K562 (cell line): ENCODE results near the gene CGREF1. TPM values are rescaled to one million over a fixed set of nuclear protein-coding genes. Genes with fewer than 3 reads are reported as not detected.

ENCODE experiments used
- C11orf30 ChIP-seq: fragments of 450-650 bp; IDR thresholded peaks from 2 replicates; pipeline ENCODE4 v1.6.1; 2016; ENCODE audit warnings: low read depth, mild to moderate bottlenecking
- DPF2 ChIP-seq: fragments of 450-650 bp; IDR thresholded peaks from 2 replicates; pipeline ENCODE4 v1.6.1; 2016
- EP300 ChIP-seq: IDR thresholded peaks from 2 replicates; pipeline ENCODE4 v1.6.1; 2012; ENCODE audit warnings: low read length, improper control_type of control experiment
- FOXJ2 ChIP-seq: fragments of 200-800 bp; sonication (Bioruptor generic); IDR thresholded peaks from 2 replicates; pipeline ENCODE4 v1.6.1; 2016; ENCODE audit warnings: missing genetic modification characterization, missing compliant biosample characterization
- FOXP1 ChIP-seq: sonication (generic); formaldehyde crosslinking; IDR thresholded peaks from 2 replicates; pipeline ENCODE4 v1.8.0; 2022; ENCODE audit warnings: mild to moderate bottlenecking, missing genetic modification reagents
- HDGF ChIP-seq: fragments of 450-650 bp; IDR thresholded peaks from 2 replicates; pipeline ENCODE4 v1.6.1; 2016
- HMGN3 ChIP-seq: IDR thresholded peaks from 2 replicates; pipeline ENCODE4 v1.6.1; 2011; ENCODE audit warnings: borderline replicate concordance, low read depth, mild to moderate bottlenecking, mixed read lengths, low read length; ENCODE audit not compliant: insufficient read length; ENCODE audit errors: extremely low read depth
- IRF2 ChIP-seq: sonication (generic); formaldehyde crosslinking; IDR thresholded peaks from 2 replicates; pipeline ENCODE4 v1.8.1; 2022; ENCODE audit warnings: mild to moderate bottlenecking, missing genetic modification reagents
- KLF13 ChIP-seq: fragments of 450-650 bp; IDR thresholded peaks from 2 replicates; pipeline ENCODE4 v1.6.1; 2016; ENCODE audit warnings: missing genetic modification characterization, low read depth, mild to moderate bottlenecking, missing compliant biosample characterization, moderate library complexity, borderline replicate concordance
- MBD2 ChIP-seq: sonication (generic); IDR thresholded peaks from 2 replicates; pipeline ENCODE4 v1.6.1; 2016; ENCODE audit warnings: low read depth, borderline replicate concordance
- MXI1 ChIP-seq: IDR thresholded peaks from 2 replicates; pipeline ENCODE4 v1.6.1; 2011; ENCODE audit warnings: low read depth, mild to moderate bottlenecking, improper control_type of control experiment, low read length
- PHF20 ChIP-seq: fragments of 450-650 bp; IDR thresholded peaks from 2 replicates; pipeline ENCODE4 v1.6.1; 2018; ENCODE audit not compliant: partially characterized antibody
- POLR2A ChIP-seq: fragments of 450-650 bp; conservative IDR thresholded peaks from 2 replicates; pipeline ENCODE4 v1.6.1; 2016
- POU5F1 ChIP-seq: fragments of 150-350 bp; IDR thresholded peaks from 2 replicates; pipeline ENCODE4 v1.6.1; 2014; ENCODE audit warnings: borderline replicate concordance, low read length, low read depth, mild to moderate bottlenecking; ENCODE audit not compliant: partially characterized antibody
- RBM17 ChIP-seq: fragments of 200-400 bp; formaldehyde crosslinking; IDR thresholded peaks from 2 replicates; pipeline ENCODE4 v1.6.1; 2017; ENCODE audit warnings: low read depth, mild to moderate bottlenecking, low read length, borderline replicate concordance
- RUNX1 ChIP-seq: sonication (generic); IDR thresholded peaks from 2 replicates; pipeline ENCODE4 v1.6.1; 2016; ENCODE audit warnings: antibody characterized with exemption, low read depth
- SMAD1 ChIP-seq: fragments of 150-350 bp; IDR thresholded peaks from 2 replicates; pipeline ENCODE4 v1.6.1; 2014; ENCODE audit warnings: low read length, low read depth; ENCODE audit not compliant: partially characterized antibody
- TAF1 ChIP-seq: IDR thresholded peaks from 2 replicates; pipeline ENCODE4 v1.6.1; 2011; ENCODE audit warnings: mild to moderate bottlenecking, low read length, moderate library complexity; ENCODE audit not compliant: insufficient read depth, control insufficient read depth, severe bottlenecking; ENCODE audit errors: extremely low read depth
- TBP ChIP-seq: optimal IDR thresholded peaks from 2 replicates; pipeline ENCODE3; 2011; ENCODE audit warnings: low read depth, low read length, improper control_type of control experiment
- ZBTB1 ChIP-seq: sonication (generic); formaldehyde crosslinking; IDR thresholded peaks from 2 replicates; pipeline ENCODE4 v1.8.1; 2023; ENCODE audit warnings: missing genetic modification reagents, low read depth, mild to moderate bottlenecking, borderline replicate concordance
- ZBTB9 ChIP-seq: fragments of 450-650 bp; formaldehyde crosslinking; IDR thresholded peaks from 2 replicates; pipeline ENCODE4 v1.4.0; 2020; ENCODE audit warnings: mild to moderate bottlenecking, moderate library complexity
- polyA plus RNA-seq, 8 experiments: library from polyadenylated mRNA; depleted of rRNA in 4 of 8; stranded (reverse) in 5 of 8; unstranded in 3 of 8; fragments of >200 nt; fragmentation: Nextera tagmentation in 2 of 8; fragmentation: Illumina TruSeq in 1 of 8; extraction: Ambion mirVana in 2 of 8; extraction: Trizol in 1 of 8; gene quantifications; 2 replicates each; pipeline versions ENCODE4 v1.2.1 to v1.2.3, GENCODE V29; 2011 to 2014; ENCODE audit warnings: inconsistent platforms in 1 of 8, missing spikeins in 1 of 8
- total RNA-seq, 7 experiments: library from RNA; depleted of rRNA in 6 of 7; stranded (reverse); fragments of >200 nt in 6 of 7; fragmentation: Illumina TruSeq in 2 of 7; extraction: Trizol in 2 of 7; gene quantifications; 2 replicates each; pipeline versions ENCODE4 v1.2.1 to v1.2.3, GENCODE V29; 2011 to 2021; ENCODE audit warnings: low replicate concordance in 1 of 7
- TF ChIP-seq, protein P1 (sequence below), 3 experiments: IDR thresholded peaks in 2 of 3; conservative IDR thresholded peaks in 1 of 3; 2 replicates each; pipeline ENCODE4 v1.5.1; 2011 to 2012; ENCODE audit warnings: low read length in 3 of 3, mild to moderate bottlenecking in 3 of 3, control low read depth in 2 of 3, improper control_type of control experiment in 1 of 3, inconsistent platforms in 1 of 3, low read depth in 1 of 3, mixed read lengths in 1 of 3, moderate library complexity in 1 of 3; ENCODE audit not compliant: insufficient read depth in 2 of 3
- TF ChIP-seq, protein P2 (sequence below): sonication (generic); formaldehyde crosslinking; IDR thresholded peaks from 2 replicates; pipeline ENCODE4 v1.9.0; 2022; ENCODE audit warnings: mild to moderate bottlenecking, missing genetic modification reagents
- TF ChIP-seq, protein P3 (sequence below), 2 experiments: fragments of 450-650 bp; IDR thresholded peaks; 2 replicates each; pipeline ENCODE4 v1.6.1; 2016

CGREF1 gene
- total and polyA plus RNA-seq, 9 of the 15 experiments (the other 6 are each of a cell fraction or from before 2014, with no cell fraction given) = 0.07 to 0.50 (median 0.37) TPM

GRCh38 chr2:27071277-27071989, 47.5 kb downstream of the CGREF1 start, which contains the start of gene OST4 (continued):
- TF ChIP-seq, protein P1, sequence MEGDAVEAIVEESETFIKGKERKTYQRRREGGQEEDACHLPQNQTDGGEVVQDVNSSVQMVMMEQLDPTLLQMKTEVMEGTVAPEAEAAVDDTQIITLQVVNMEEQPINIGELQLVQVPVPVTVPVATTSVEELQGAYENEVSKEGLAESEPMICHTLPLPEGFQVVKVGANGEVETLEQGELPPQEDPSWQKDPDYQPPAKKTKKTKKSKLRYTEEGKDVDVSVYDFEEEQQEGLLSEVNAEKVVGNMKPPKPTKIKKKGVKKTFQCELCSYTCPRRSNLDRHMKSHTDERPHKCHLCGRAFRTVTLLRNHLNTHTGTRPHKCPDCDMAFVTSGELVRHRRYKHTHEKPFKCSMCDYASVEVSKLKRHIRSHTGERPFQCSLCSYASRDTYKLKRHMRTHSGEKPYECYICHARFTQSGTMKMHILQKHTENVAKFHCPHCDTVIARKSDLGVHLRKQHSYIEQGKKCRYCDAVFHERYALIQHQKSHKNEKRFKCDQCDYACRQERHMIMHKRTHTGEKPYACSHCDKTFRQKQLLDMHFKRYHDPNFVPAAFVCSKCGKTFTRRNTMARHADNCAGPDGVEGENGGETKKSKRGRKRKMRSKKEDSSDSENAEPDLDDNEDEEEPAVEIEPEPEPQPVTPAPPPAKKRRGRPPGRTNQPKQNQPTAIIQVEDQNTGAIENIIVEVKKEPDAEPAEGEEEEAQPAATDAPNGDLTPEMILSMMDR (IDR thresholded peaks at IDR 0.05 in 2 of 3, conservative IDR thresholded peaks at IDR 0.05 in 1 of 3; ENCODE audit: insufficient read depth in 2 of 3, low read depth in 1 of 3, low read length in 3 of 3) = 0 out of 6 replicates have a peak, but pooled peaks of 1 of the 3 experiments have one; percentile 12
- TF ChIP-seq, protein P2, sequence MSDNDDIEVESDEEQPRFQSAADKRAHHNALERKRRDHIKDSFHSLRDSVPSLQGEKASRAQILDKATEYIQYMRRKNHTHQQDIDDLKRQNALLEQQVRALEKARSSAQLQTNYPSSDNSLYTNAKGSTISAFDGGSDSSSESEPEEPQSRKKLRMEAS = peak; percentile 20; the same call in 1 of the 2 replicates
- TF ChIP-seq TBP = peak; percentile 75
- TF ChIP-seq IRF2 (CRISPR knock-in tag) = no peak
- TF ChIP-seq POLR2A = peak; percentile 89
- no peak for TF ChIP-seq DPF2
- no peak for TF ChIP-seq HDGF
- TF ChIP-seq PHF20 = peak; percentile 59
- TF ChIP-seq FOXJ2 (tag) = 0 out of 2 replicates have a peak, but pooled peaks have one; percentile 24
- TF ChIP-seq FOXP1 (CRISPR knock-in tag) = 0 out of 2 replicates have a peak, but pooled peaks have one; percentile 43
- TF ChIP-seq C11orf30 = peak; percentile 72
- peak; percentile 49; the same call in 1 of the 2 replicates for TF ChIP-seq ZBTB1 (CRISPR knock-in tag)
- TF ChIP-seq, protein P3, sequence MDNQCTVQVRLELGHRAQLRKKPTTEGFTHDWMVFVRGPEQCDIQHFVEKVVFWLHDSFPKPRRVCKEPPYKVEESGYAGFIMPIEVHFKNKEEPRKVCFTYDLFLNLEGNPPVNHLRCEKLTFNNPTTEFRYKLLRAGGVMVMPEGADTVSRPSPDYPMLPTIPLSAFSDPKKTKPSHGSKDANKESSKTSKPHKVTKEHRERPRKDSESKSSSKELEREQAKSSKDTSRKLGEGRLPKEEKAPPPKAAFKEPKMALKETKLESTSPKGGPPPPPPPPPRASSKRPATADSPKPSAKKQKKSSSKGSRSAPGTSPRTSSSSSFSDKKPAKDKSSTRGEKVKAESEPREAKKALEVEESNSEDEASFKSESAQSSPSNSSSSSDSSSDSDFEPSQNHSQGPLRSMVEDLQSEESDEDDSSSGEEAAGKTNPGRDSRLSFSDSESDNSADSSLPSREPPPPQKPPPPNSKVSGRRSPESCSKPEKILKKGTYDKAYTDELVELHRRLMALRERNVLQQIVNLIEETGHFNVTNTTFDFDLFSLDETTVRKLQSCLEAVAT (IDR thresholded peaks at IDR 0.05) = no peak
- TF ChIP-seq RUNX1 = no peak
- no peak for TF ChIP-seq POU5F1
- peak; percentile 78 for TF ChIP-seq HMGN3
- TF ChIP-seq MXI1 = 0 out of 2 replicates have a peak, but pooled peaks have one; percentile 52
- peak; percentile 99 for TF ChIP-seq ZBTB9 (CRISPR knock-in tag)
- peak; percentile 74; the same call in 1 of the 2 replicates for TF ChIP-seq MBD2
- 0 out of 2 replicates have a peak, but pooled peaks have one; percentile 8 for TF ChIP-seq KLF13 (tag)
- TF ChIP-seq SMAD1 = no peak
- TF ChIP-seq TAF1 = peak; percentile 82
- TF ChIP-seq RBM17 = no peak
- TF ChIP-seq EP300 = 0 out of 2 replicates have a peak, but pooled peaks have one; percentile 3
